A549 treated with ZK216348 at 1 μM for 4 hours (cell line): ENCODE data around the gene TCEANC2. TPM values are rescaled to one million over a fixed set of nuclear protein-coding genes. Genes with fewer than 3 reads are reported as not detected.

Experiments used
- total RNA-seq: library from RNA; stranded (reverse); fragments of 200-300 nt; extraction: Qiagen RNA extraction; gene quantifications from 5 replicates; pipeline ENCODE4 v1.2.3, GENCODE V29; 2022; ENCODE audit warnings: low read depth

Gene TCEANC2
- 1.8 to 3.3 TPM (median 2.4 TPM) in 5 replicates for total RNA-seq

DNA sequence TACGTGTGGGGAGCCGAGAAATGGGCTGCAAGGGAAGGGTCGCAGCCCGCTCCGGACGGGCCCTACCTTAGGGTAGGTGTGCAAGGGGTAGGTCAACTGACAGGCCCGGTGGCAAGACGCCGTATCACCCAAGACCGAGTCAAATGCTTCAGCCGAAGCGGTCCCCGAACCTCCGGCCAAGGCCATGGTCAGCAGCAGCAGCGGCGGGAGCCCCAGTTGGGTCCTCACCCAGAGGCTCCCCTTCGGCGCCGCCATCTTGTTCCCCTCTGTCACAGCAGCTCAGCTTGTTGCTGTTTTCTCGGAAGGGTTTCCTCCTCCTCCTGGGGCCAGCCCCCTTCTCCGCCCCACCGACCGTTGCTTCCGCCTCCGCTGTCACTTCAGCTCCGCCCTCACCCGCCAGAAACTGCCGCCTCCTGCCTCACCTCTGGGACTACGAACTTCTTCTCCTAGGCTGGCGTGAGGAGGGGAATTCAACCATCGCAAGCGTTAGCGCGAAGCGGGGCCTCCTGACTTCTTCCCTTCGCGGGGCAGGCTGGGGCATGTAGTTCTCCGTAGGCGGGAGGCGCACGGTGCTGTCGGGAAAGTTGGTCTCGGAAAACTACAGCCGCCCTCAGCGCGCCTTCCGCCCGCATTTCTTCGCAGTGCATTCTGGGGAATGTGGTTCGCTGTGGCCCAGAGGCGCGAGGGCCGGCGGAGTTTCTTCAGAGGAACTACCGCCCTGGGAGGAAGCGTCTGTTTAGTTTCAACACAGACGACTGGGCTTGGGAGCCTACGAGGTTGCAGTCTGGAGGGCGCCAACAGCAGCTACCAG lies at the start of gene TCEANC2, which contains the start of gene TMEM59:
Gene TCEANC2 (plus strand): TSS at position 675 of the 811 bp plus-strand sequence. CDS start 815 bp downstream, outside the sequence.
Gene TMEM59 (minus strand): TSS at position 271 of the 811 bp plus-strand sequence. CDS start 16 bp downstream, at position 255.

DNA sequence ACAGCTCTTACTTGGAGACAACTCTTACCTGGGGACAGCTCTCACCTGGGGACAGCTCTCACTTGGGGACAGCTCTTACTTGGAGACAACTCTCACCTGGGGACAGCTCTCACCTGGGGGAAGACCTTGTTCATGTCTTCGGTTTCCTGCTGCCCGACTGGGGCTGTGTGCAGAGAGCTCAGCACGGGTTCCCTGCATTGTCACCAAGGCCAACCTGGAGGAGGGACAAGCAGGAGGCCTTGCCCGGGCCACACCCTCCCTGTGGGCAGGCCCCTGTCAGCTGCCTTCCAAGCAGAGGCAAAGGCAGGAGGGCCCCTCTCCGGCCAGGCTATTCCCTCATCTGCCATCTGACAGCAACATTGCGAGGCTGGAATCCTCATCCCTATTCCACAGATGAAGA lies 35.4 kb upstream of the TCEANC2 start, which contains the start of gene LDLRAD1:
Gene LDLRAD1 (minus strand): TSS at position 208 of the 400 bp plus-strand sequence. CDS start 74 bp downstream, at position 134.

DNA sequence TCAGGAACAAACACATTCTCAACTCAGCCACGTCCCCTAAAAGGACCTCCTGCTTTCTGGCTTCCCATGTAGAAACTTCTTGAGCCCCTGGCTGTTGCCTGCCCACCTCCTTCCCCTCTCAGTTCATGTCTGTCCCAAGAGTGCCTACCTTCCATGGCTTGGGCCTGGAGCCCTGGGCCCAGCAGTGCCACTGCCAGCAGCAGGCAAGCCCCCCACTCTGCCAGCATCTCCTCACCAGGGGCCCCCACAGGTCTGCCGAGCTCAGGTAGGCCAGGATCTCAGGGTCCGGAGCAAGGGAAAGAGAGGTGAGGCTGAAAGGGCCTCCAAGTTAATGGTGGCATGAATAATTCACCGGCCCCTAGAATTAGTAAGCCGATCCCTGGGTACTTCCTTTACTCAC lies 99.3 kb downstream of the TCEANC2 start, which contains the start of gene CDCP2:
Gene CDCP2 (minus strand): TSS at position 305 of the 400 bp plus-strand sequence. CDS start 78 bp downstream, at position 227.

Other genes with a start within 250 kb of the TCEANC2 start
- gene NDC1, start 215.3 kb upstream of the TCEANC2 start, total RNA-seq, result 15.7 to 26.0 TPM (median 22.0 TPM) in 5 replicates
- gene YIPF1, start 163.8 kb upstream of the TCEANC2 start, total RNA-seq, result 13.3 to 15.6 TPM (median 14.3 TPM) in 5 replicates
- gene DIO1, start 159.4 kb upstream of the TCEANC2 start, total RNA-seq, result not detected in 5 replicates
- 23.1 to 49.2 TPM (median 29.2 TPM) in 5 replicates for gene IFT25, start 107.9 kb upstream of the TCEANC2 start, total RNA-seq
- gene LRRC42, start 107.3 kb upstream of the TCEANC2 start, total RNA-seq, result 24.6 to 27.6 TPM (median 25.3 TPM) in 5 replicates
- gene LDLRAD1, start 35.4 kb upstream of the TCEANC2 start, total RNA-seq, result not detected in 5 replicates
- 110 to 137 TPM (median 118 TPM) in 5 replicates for gene TMEM59, start 404 bp upstream of the TCEANC2 start, total RNA-seq
- gene CDCP2, start 99.4 kb downstream of the TCEANC2 start, total RNA-seq, result not detected in 5 replicates
- 2.0 to 4.7 TPM (median 3.9 TPM) in 5 replicates for gene CYB5RL, start 146.4 kb downstream of the TCEANC2 start, total RNA-seq
- gene MRPL37, start 146.6 kb downstream of the TCEANC2 start, total RNA-seq, result 76.4 to 94.5 TPM (median 93.6 TPM) in 5 replicates